Type B pancreatic cell (in vitro differentiated cells): ENCODE results near the gene XPR1. TPM values are rescaled to one million over a fixed set of nuclear protein-coding genes. Genes with fewer than 3 reads are reported as not detected.

Source experiments
- DNase-seq: peaks from one replicate; pipeline ENCODE4 v3.0.0; 2021; ENCODE audit warnings: mixed read lengths; ENCODE audit not compliant: unreplicated experiment; ENCODE audit errors: extremely low spot score
- H3K27ac Mint-ChIP-seq: 2 replicates; pipeline ENCODE4 v1.8.0; 2021; ENCODE audit warnings: mild to moderate bottlenecking, mixed read lengths
- H3K27me3 Mint-ChIP-seq: 2 replicates; pipeline ENCODE4 v1.8.0; 2021; ENCODE audit warnings: mixed read lengths
- H3K36me3 Mint-ChIP-seq: 2 replicates; pipeline ENCODE4 v1.8.0; 2021; ENCODE audit warnings: mixed read lengths
- H3K4me1 Mint-ChIP-seq: one replicate; pipeline ENCODE4 v1.8.0; 2021; ENCODE audit warnings: mixed read lengths; ENCODE audit not compliant: unreplicated experiment
- H3K4me3 Mint-ChIP-seq: 2 replicates; pipeline ENCODE4 v1.8.0; 2021; ENCODE audit warnings: mild to moderate bottlenecking, mixed read lengths
- H3K9me3 Mint-ChIP-seq: 2 replicates; pipeline ENCODE4 v1.8.0; 2021; ENCODE audit warnings: mixed read lengths
- CTCF ChIP-seq: fragments of 200-600 bp; sonication (generic); conservative IDR thresholded peaks from 2 replicates; pipeline ENCODE4 v1.5.0; 2021; ENCODE audit warnings: antibody characterized with exemption, mild to moderate bottlenecking
- total RNA-seq: library from RNA; stranded (reverse); gene quantifications from 2 replicates; pipeline ENCODE4 v1.2.1, GENCODE V29; 2021; ENCODE audit warnings: low replicate concordance

The XPR1 gene
- total RNA-seq, 1 donor from 2014 or later = 48.5 TPM

GRCh38 chr1:180927841-180928240, 296.0 kb downstream of the XPR1 start:
- TF ChIP-seq CTCF = no peak
- DNase-seq = no peak
- peaks cover 7% of the 10 kb centered on the region for H3K27me3 Mint-ChIP-seq
- H3K4me3 Mint-ChIP-seq = no peak overlapping the region
- H3K4me1 Mint-ChIP-seq = peaks cover 58% of the 10 kb centered on the region
- H3K36me3 Mint-ChIP-seq = no peaks in the 10 kb centered on the region
- no peaks in the 10 kb centered on the region for H3K9me3 Mint-ChIP-seq
- H3K27ac Mint-ChIP-seq = peak overlapping the region; percentile 3

- DNase-seq = no peak
- no peak overlapping the region for H3K27ac Mint-ChIP-seq
- peaks cover 7% of the 10 kb centered on the region for H3K27me3 Mint-ChIP-seq
- H3K4me3 Mint-ChIP-seq = no peak overlapping the region
- TF ChIP-seq CTCF = no peak
- H3K9me3 Mint-ChIP-seq = no peaks in the 10 kb centered on the region
- peaks cover 57% of the 10 kb centered on the region for H3K4me1 Mint-ChIP-seq
- H3K36me3 Mint-ChIP-seq = peaks cover 4% of the 10 kb centered on the region
These were observed 296.8 kb downstream of the XPR1 start for GRCh38 chr1:180928331-180929230.

DNA sequence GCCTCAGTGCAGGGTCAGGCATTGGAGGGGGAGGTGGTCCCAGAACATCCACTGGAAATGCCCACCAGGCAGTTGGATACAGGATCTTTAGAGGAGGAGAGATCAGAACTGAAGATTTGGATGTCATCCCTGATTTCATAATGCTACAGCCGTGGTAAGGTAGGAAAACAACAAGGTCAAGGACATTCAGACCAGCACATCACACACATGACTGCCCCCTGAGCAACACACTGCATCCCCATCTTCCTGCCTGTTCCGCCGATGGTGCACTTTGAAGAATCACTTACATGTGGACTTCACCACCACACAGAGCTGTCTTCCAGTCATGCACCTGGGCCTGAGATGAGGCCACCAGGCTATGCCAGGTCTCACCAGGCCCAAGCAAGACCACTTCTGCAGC, 297.6 kb downstream of the XPR1 start:
- no peak for TF ChIP-seq CTCF
- Mint-ChIP-seq H3K36me3 (peaks cover 4% of the 10 kb centered on the region), H3K4me1 (peaks cover 51% of the 10 kb centered on the region), H3K27me3 (peaks cover 3% of the 10 kb centered on the region), H3K9me3 (no peaks in the 10 kb centered on the region), H3K4me3 (no peak overlapping the region), H3K27ac (no peak overlapping the region)
- no peak for DNase-seq

GRCh38 chr1:180930687-180931086, 298.9 kb downstream of the XPR1 start:
- Mint-ChIP-seq H3K36me3 (peaks cover 7% of the 10 kb centered on the region), H3K27ac (no peak overlapping the region), H3K27me3 (peaks cover 3% of the 10 kb centered on the region), H3K4me1 (peaks cover 48% of the 10 kb centered on the region), H3K9me3 (no peaks in the 10 kb centered on the region), H3K4me3 (no peak overlapping the region)
- DNase-seq = no peak
- no peak for TF ChIP-seq CTCF

DNA sequence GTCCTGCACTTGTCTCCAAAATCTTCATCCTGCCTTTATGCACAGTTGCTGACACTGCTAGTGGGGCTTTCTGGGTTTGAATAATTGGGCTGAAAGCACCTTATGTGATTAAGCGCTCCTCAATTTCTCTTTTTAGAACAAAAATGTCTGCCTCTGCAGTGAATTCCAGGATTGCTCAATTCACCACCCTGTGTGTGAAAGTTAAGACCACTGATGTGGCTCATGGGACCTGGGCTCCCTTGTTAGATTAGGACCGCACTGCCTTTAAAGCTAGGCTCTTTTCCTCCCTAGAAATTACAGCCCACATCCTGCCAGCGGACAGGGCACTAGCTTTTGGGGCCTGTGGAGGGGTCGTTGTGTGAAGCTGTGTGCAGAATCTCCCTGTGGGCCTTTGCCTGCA, 299.7 kb downstream of the XPR1 start:
- Mint-ChIP-seq H3K4me3 (no peak overlapping the region), H3K9me3 (no peaks in the 10 kb centered on the region), H3K36me3 (peaks cover 7% of the 10 kb centered on the region), H3K4me1 (peaks cover 42% of the 10 kb centered on the region), H3K27me3 (peaks cover 3% of the 10 kb centered on the region), H3K27ac (no peak overlapping the region)
- DNase-seq = no peak
- TF ChIP-seq CTCF = no peak
